Activated naive CD4-positive, alpha-beta T cell treated with anti-CD3 and anti-CD28 coated beads for 36 hours (primary cell): ENCODE results near the gene NR2F2. TPM values are rescaled to one million over a fixed set of nuclear protein-coding genes. Genes with fewer than 3 reads are reported as not detected.

Experiments used
- CTCF ChIA-PET: fragments of 350-600 bp; sonication (Branson Sonifier 250); formaldehyde crosslinking; loops from one replicate; lab custom pipeline; 2021; ENCODE audit warnings: antibody characterized with exemption; lab: Charles Lee
- DNase-seq: peaks from one replicate; pipeline ENCODE4 v3.0.0-alpha.2; 2020
- H3K27ac Mint-ChIP-seq: one replicate; pipeline ENCODE4 v1.8.0; 2021; ENCODE audit warnings: mild to moderate bottlenecking, mixed read lengths
- H3K27me3 Mint-ChIP-seq: one replicate; pipeline ENCODE4 v1.8.0; 2021; ENCODE audit warnings: low read depth, mixed read lengths
- H3K36me3 Mint-ChIP-seq: one replicate; pipeline ENCODE4 v1.8.0; 2021; ENCODE audit warnings: low read depth, mixed read lengths
- H3K4me1 Mint-ChIP-seq: one replicate; pipeline ENCODE4 v1.8.0; 2021; ENCODE audit warnings: low read depth, mixed read lengths
- H3K4me3 Mint-ChIP-seq: one replicate; pipeline ENCODE4 v1.8.0; 2021; ENCODE audit warnings: mild to moderate bottlenecking, moderate library complexity, mixed read lengths
- H3K9me3 Mint-ChIP-seq: one replicate; pipeline ENCODE4 v1.8.0; 2021; ENCODE audit warnings: mixed read lengths
- intact Hi-C: fragments of 100-400 bp; cut with micrococcal nuclease; formaldehyde crosslinking; loops from one replicate; pipeline ENCODE4 v1.15.1; 2023
- total RNA-seq, 2 experiments: library from RNA; stranded (reverse); gene quantifications; one replicate each; pipeline ENCODE4 v1.2.3, GENCODE V29; 2021

The NR2F2 gene
- total RNA-seq, 2 experiments from 2014 or later, result not detected

- DNase-seq, result peak; percentile 82
- no peaks in the 10 kb centered on the region for H3K9me3 Mint-ChIP-seq
- peaks cover 65% of the 10 kb centered on the region for H3K27me3 Mint-ChIP-seq
- intact Hi-C loops, result loop anchor here (1.0 to 10.0 kb wide), 5 partner anchors 26 to 1774 kb away; partner anchors contain the start of gene NR2F2
- H3K27ac Mint-ChIP-seq, result no peak overlapping the region
- H3K4me1 Mint-ChIP-seq, result peaks cover 28% of the 10 kb centered on the region
- CTCF ChIA-PET, result interaction anchor here (0.6 to 1.1 kb wide), 6 partner anchors 35 to 1170 kb away, joined by 3 to 5 read pairs (median 3); no protein-coding TSS in a partner anchor
- peak overlapping the region; percentile 75 for H3K4me3 Mint-ChIP-seq
- H3K36me3 Mint-ChIP-seq, result no peaks in the 10 kb centered on the region
Observed at GRCh38 chr15:96356494-96357455, 26.3 kb downstream of the NR2F2 start.

GRCh38 chr15:96358001-96358801 lies 27.7 kb downstream of the NR2F2 start:
- intact Hi-C loops, result loop anchor here (2.0 to 10.0 kb wide), 3 partner anchors 57 to 1776 kb away; no protein-coding TSS in a partner anchor
- no peak for DNase-seq
- Mint-ChIP-seq H3K27me3 (peaks cover 66% of the 10 kb centered on the region), H3K36me3 (peaks cover 2% of the 10 kb centered on the region), H3K4me3 (peak overlapping the region; percentile 63), H3K4me1 (peaks cover 27% of the 10 kb centered on the region), H3K27ac (no peak overlapping the region), H3K9me3 (no peaks in the 10 kb centered on the region)
- CTCF ChIA-PET, result interaction anchor here (0.6 to 1.4 kb wide), 3 partner anchors 16 to 1172 kb away, joined by 3 read pairs; no protein-coding TSS in a partner anchor

GRCh38 chr15:96358821-96359615 lies 28.5 kb downstream of the NR2F2 start:
- CTCF ChIA-PET, result interaction anchor here (0.6 to 1.4 kb wide), 2 partner anchors 17 to 539 kb away, joined by 3 read pairs; no protein-coding TSS in a partner anchor
- DNase-seq, result no peak
- H3K4me3 Mint-ChIP-seq, result no peak overlapping the region
- H3K4me1 Mint-ChIP-seq, result peaks cover 27% of the 10 kb centered on the region
- intact Hi-C loops, result loop anchor here (2.0 to 10.0 kb wide), 3 partner anchors 56 to 1777 kb away; no protein-coding TSS in a partner anchor
- H3K36me3 Mint-ChIP-seq, result peaks cover 2% of the 10 kb centered on the region
- H3K27me3 Mint-ChIP-seq, result peaks cover 69% of the 10 kb centered on the region
- no peaks in the 10 kb centered on the region for H3K9me3 Mint-ChIP-seq
- no peak overlapping the region for H3K27ac Mint-ChIP-seq

- Mint-ChIP-seq H3K36me3 (peaks cover 2% of the 10 kb centered on the region), H3K9me3 (no peaks in the 10 kb centered on the region), H3K4me3 (no peak overlapping the region), H3K27me3 (peaks cover 72% of the 10 kb centered on the region), H3K27ac (no peak overlapping the region), H3K4me1 (peaks cover 27% of the 10 kb centered on the region)
- no peak for DNase-seq
- CTCF ChIA-PET, result no interaction called here
- intact Hi-C loops, result loop anchor here (2.0 to 10.0 kb wide), 3 partner anchors 55 to 1778 kb away; no protein-coding TSS in a partner anchor
Observed at GRCh38 chr15:96359616-96360521, 29.4 kb downstream of the NR2F2 start.

GRCh38 chr15:96360581-96361308 lies 30.2 kb downstream of the NR2F2 start:
- CTCF ChIA-PET, result no interaction called here
- Mint-ChIP-seq H3K9me3 (no peaks in the 10 kb centered on the region), H3K4me1 (peaks cover 27% of the 10 kb centered on the region), H3K4me3 (no peak overlapping the region), H3K27ac (no peak overlapping the region), H3K27me3 (peaks cover 72% of the 10 kb centered on the region), H3K36me3 (peaks cover 2% of the 10 kb centered on the region)
- intact Hi-C loops, result no loop called here
- DNase-seq, result no peak

GRCh38 chr15:96361309-96362010 lies 31.0 kb downstream of the NR2F2 start:
- intact Hi-C loops, result no loop called here
- no peak for DNase-seq
- peaks cover 22% of the 10 kb centered on the region for H3K4me1 Mint-ChIP-seq
- peaks cover 70% of the 10 kb centered on the region for H3K27me3 Mint-ChIP-seq
- peaks cover 2% of the 10 kb centered on the region for H3K36me3 Mint-ChIP-seq
- no peak overlapping the region for H3K27ac Mint-ChIP-seq
- no peak overlapping the region for H3K4me3 Mint-ChIP-seq
- CTCF ChIA-PET, result interaction anchor here (1.0 kb wide), 1 partner anchor 14 kb away, joined by 3 read pairs; no protein-coding TSS in a partner anchor
- H3K9me3 Mint-ChIP-seq, result no peaks in the 10 kb centered on the region

- H3K4me3 Mint-ChIP-seq, result no peak overlapping the region
- H3K36me3 Mint-ChIP-seq, result peaks cover 2% of the 10 kb centered on the region
- peaks cover 68% of the 10 kb centered on the region for H3K27me3 Mint-ChIP-seq
- H3K9me3 Mint-ChIP-seq, result no peaks in the 10 kb centered on the region
- peaks cover 17% of the 10 kb centered on the region for H3K4me1 Mint-ChIP-seq
- no peak for DNase-seq
- CTCF ChIA-PET, result interaction anchor here (1.0 kb wide), 1 partner anchor 15 kb away, joined by 3 read pairs; no protein-coding TSS in a partner anchor
- H3K27ac Mint-ChIP-seq, result no peak overlapping the region
- intact Hi-C loops, result no loop called here
Observed at GRCh38 chr15:96362011-96362754, 31.7 kb downstream of the NR2F2 start.

GRCh38 chr15:96362755-96363651 lies 32.5 kb downstream of the NR2F2 start:
- Mint-ChIP-seq H3K27ac (no peak overlapping the region), H3K27me3 (peaks cover 70% of the 10 kb centered on the region), H3K36me3 (peaks cover 2% of the 10 kb centered on the region), H3K9me3 (no peaks in the 10 kb centered on the region), H3K4me1 (peaks cover 11% of the 10 kb centered on the region), H3K4me3 (no peak overlapping the region)
- no peak for DNase-seq
- intact Hi-C loops, result no loop called here
- CTCF ChIA-PET, result no interaction called here

GRCh38 chr15:96363707-96364106 lies 33.2 kb downstream of the NR2F2 start:
- CTCF ChIA-PET, result no interaction called here
- Mint-ChIP-seq H3K9me3 (no peaks in the 10 kb centered on the region), H3K4me3 (no peak overlapping the region), H3K27me3 (peaks cover 70% of the 10 kb centered on the region), H3K27ac (no peak overlapping the region), H3K4me1 (peaks cover 5% of the 10 kb centered on the region), H3K36me3 (peaks cover 2% of the 10 kb centered on the region)
- intact Hi-C loops, result no loop called here
- no peak for DNase-seq
